Uterus (tissue), 2 donors: ENCODE measurements around the gene MIER2.

Experiments used
- POLR2A ChIP-seq, 2 donors: fragments of 450-650 bp; IDR thresholded peaks; one replicate each; pipeline ENCODE4 v1.6.1; 2016; ENCODE audit warnings: antibody characterized with exemption in 2 of 2, mild to moderate bottlenecking in 1 of 2, moderate library complexity in 1 of 2
- TF ChIP-seq, protein P1 (sequence below), 4 experiments: fragments of 200-600 bp in 2 of 4; fragments of 450-650 bp in 2 of 4; sonication (generic) in 2 of 4; IDR thresholded peaks; one replicate each; pipeline ENCODE4 v1.5.1; 2016 to 2019; ENCODE audit warnings: antibody characterized with exemption in 4 of 4, mild to moderate bottlenecking in 2 of 4, moderate library complexity in 1 of 4

DNA sequence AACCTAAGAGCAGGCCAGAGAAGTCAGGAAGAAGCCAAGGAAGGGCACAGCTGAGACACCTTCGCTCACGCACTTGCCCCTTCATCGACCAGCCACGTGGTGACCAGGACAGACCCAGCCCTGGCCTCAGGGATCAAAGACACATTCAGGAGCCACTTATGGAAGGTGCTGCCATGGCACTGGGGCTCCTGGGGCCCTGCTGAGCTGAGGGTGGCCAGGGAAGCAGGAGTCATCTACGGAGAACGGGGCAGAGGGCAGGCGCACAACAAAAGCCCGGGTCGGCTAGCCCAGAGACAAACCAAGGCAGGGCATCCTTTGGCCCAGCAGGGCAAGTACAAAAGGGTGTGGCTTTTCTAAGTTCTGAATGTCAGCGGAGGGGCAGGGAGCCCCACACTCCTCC is 55.7 kb downstream of the MIER2 start:
- TF ChIP-seq, protein P1, sequence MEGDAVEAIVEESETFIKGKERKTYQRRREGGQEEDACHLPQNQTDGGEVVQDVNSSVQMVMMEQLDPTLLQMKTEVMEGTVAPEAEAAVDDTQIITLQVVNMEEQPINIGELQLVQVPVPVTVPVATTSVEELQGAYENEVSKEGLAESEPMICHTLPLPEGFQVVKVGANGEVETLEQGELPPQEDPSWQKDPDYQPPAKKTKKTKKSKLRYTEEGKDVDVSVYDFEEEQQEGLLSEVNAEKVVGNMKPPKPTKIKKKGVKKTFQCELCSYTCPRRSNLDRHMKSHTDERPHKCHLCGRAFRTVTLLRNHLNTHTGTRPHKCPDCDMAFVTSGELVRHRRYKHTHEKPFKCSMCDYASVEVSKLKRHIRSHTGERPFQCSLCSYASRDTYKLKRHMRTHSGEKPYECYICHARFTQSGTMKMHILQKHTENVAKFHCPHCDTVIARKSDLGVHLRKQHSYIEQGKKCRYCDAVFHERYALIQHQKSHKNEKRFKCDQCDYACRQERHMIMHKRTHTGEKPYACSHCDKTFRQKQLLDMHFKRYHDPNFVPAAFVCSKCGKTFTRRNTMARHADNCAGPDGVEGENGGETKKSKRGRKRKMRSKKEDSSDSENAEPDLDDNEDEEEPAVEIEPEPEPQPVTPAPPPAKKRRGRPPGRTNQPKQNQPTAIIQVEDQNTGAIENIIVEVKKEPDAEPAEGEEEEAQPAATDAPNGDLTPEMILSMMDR (IDR thresholded peaks at IDR 0.05): no peak
- no peak for TF ChIP-seq POLR2A (IDR thresholded peaks at IDR 0.05)
